ENCODE measurements around the gene ZNF74.
A peak's percentile ranks its signal among the peaks of the same experiment; 100 is the strongest.
"Not testable (repeated sequence)": the region's sequence is repeated elsewhere in the genome, so short reads cannot be mapped to it uniquely, and the experiment has no call there.

The ZNF74 gene

GRCh38 chr22:20388200-20388599 is 5.8 kb upstream of the ZNF74 start:
- no peak overlapping the region for H3K27ac ChIP-seq (ENCODE audit: insufficient read depth, low read length, poor library complexity, severe bottlenecking)
- no peak overlapping the region for H3K4me3 ChIP-seq (ENCODE audit: insufficient read depth, low read depth, low read length, poor library complexity, severe bottlenecking)
- peaks cover 3% of the 10 kb centered on the region for H3K27me3 ChIP-seq (replicated peaks; ENCODE audit: control insufficient read depth, insufficient read depth, low read length, poor library complexity, severe bottlenecking)
- H3K4me1 ChIP-seq (ENCODE audit: control insufficient read depth, insufficient read depth, low read length, poor library complexity, severe bottlenecking) = peaks cover under 1% of the 10 kb centered on the region
- H3K9me3 ChIP-seq (ENCODE audit: control insufficient read depth, low read length) = no peaks in the 10 kb centered on the region
- no peaks in the 10 kb centered on the region for H3K36me3 ChIP-seq (ENCODE audit: control insufficient read depth, insufficient read depth, low read length)
- no peak for DNase-seq

- Histone ChIP-seq H3K4me3 (ENCODE audit: insufficient read depth, low read depth, low read length, poor library complexity, severe bottlenecking) (no peak overlapping the region), H3K36me3 (ENCODE audit: control insufficient read depth, insufficient read depth, low read length) (no peaks in the 10 kb centered on the region), H3K9me3 (ENCODE audit: control insufficient read depth, low read length) (no peaks in the 10 kb centered on the region), H3K27ac (ENCODE audit: insufficient read depth, low read length, poor library complexity, severe bottlenecking) (no peak overlapping the region), H3K27me3 (replicated peaks; ENCODE audit: control insufficient read depth, insufficient read depth, low read length, poor library complexity, severe bottlenecking) (no peaks in the 10 kb centered on the region), H3K4me1 (ENCODE audit: control insufficient read depth, insufficient read depth, low read length, poor library complexity, severe bottlenecking) (peaks cover 6% of the 10 kb centered on the region)
- no peak for DNase-seq
Measured at GRCh38 chr22:20389288-20389687, 4.7 kb upstream of the ZNF74 start.

- Histone ChIP-seq H3K27ac (ENCODE audit: insufficient read depth, low read length, poor library complexity, severe bottlenecking) (no peak overlapping the region), H3K36me3 (ENCODE audit: control insufficient read depth, insufficient read depth, low read length) (no peaks in the 10 kb centered on the region), H3K4me1 (ENCODE audit: control insufficient read depth, insufficient read depth, low read length, poor library complexity, severe bottlenecking) (peaks cover 14% of the 10 kb centered on the region), H3K9me3 (ENCODE audit: control insufficient read depth, low read length) (no peaks in the 10 kb centered on the region), H3K27me3 (replicated peaks; ENCODE audit: control insufficient read depth, insufficient read depth, low read length, poor library complexity, severe bottlenecking) (no peaks in the 10 kb centered on the region), H3K4me3 (ENCODE audit: insufficient read depth, low read depth, low read length, poor library complexity, severe bottlenecking) (no peak overlapping the region)
- DNase-seq = no peak
Measured at GRCh38 chr22:20390394-20390907, 3.5 kb upstream of the ZNF74 start.

GRCh38 chr22:20391222-20391621 is 2.7 kb upstream of the ZNF74 start:
- Histone ChIP-seq H3K27ac (ENCODE audit: insufficient read depth, low read length, poor library complexity, severe bottlenecking) (no peak overlapping the region), H3K9me3 (ENCODE audit: control insufficient read depth, low read length) (no peaks in the 10 kb centered on the region), H3K4me1 (ENCODE audit: control insufficient read depth, insufficient read depth, low read length, poor library complexity, severe bottlenecking) (peaks cover 14% of the 10 kb centered on the region), H3K36me3 (ENCODE audit: control insufficient read depth, insufficient read depth, low read length) (no peaks in the 10 kb centered on the region), H3K27me3 (replicated peaks; ENCODE audit: control insufficient read depth, insufficient read depth, low read length, poor library complexity, severe bottlenecking) (no peaks in the 10 kb centered on the region), H3K4me3 (ENCODE audit: insufficient read depth, low read depth, low read length, poor library complexity, severe bottlenecking) (no peak overlapping the region)
- DNase-seq = no peak

GRCh38 chr22:20392365-20392881 is 1.5 kb upstream of the ZNF74 start:
- H3K4me3 ChIP-seq (ENCODE audit: insufficient read depth, low read depth, low read length, poor library complexity, severe bottlenecking); H3K9me3 ChIP-seq (ENCODE audit: control insufficient read depth, low read length); H3K27ac ChIP-seq (ENCODE audit: insufficient read depth, low read length, poor library complexity, severe bottlenecking); H3K27me3 ChIP-seq (replicated peaks; ENCODE audit: control insufficient read depth, insufficient read depth, low read length, poor library complexity, severe bottlenecking); DNase-seq; H3K36me3 ChIP-seq (ENCODE audit: control insufficient read depth, insufficient read depth, low read length): not testable (repeated sequence)
- H3K4me1 ChIP-seq (ENCODE audit: control insufficient read depth, insufficient read depth, low read length, poor library complexity, severe bottlenecking) = peaks cover 14% of the 10 kb centered on the region

GRCh38 chr22:20392983-20393704 is 807 bp upstream of the ZNF74 start:
- H3K27ac ChIP-seq (ENCODE audit: insufficient read depth, low read length, poor library complexity, severe bottlenecking) = peak overlapping the region; percentile 69
- no peaks in the 10 kb centered on the region for H3K9me3 ChIP-seq (ENCODE audit: control insufficient read depth, low read length)
- H3K4me1 ChIP-seq (ENCODE audit: control insufficient read depth, insufficient read depth, low read length, poor library complexity, severe bottlenecking) = peaks cover 14% of the 10 kb centered on the region
- H3K36me3 ChIP-seq (ENCODE audit: control insufficient read depth, insufficient read depth, low read length) = no peaks in the 10 kb centered on the region
- no peaks in the 10 kb centered on the region for H3K27me3 ChIP-seq (replicated peaks; ENCODE audit: control insufficient read depth, insufficient read depth, low read length, poor library complexity, severe bottlenecking)
- H3K4me3 ChIP-seq (ENCODE audit: insufficient read depth, low read depth, low read length, poor library complexity, severe bottlenecking) = peak overlapping the region; percentile 87
- DNase-seq = no peak

GRCh38 chr22:20395181-20395906 is 1.4 kb downstream of the ZNF74 start:
- Histone ChIP-seq H3K27me3 (replicated peaks; ENCODE audit: control insufficient read depth, insufficient read depth, low read length, poor library complexity, severe bottlenecking) (no peaks in the 10 kb centered on the region), H3K4me1 (ENCODE audit: control insufficient read depth, insufficient read depth, low read length, poor library complexity, severe bottlenecking) (peaks cover 14% of the 10 kb centered on the region), H3K9me3 (ENCODE audit: control insufficient read depth, low read length) (no peaks in the 10 kb centered on the region), H3K4me3 (ENCODE audit: insufficient read depth, low read depth, low read length, poor library complexity, severe bottlenecking) (no peak overlapping the region), H3K27ac (ENCODE audit: insufficient read depth, low read length, poor library complexity, severe bottlenecking) (no peak overlapping the region), H3K36me3 (ENCODE audit: control insufficient read depth, insufficient read depth, low read length) (no peaks in the 10 kb centered on the region)
- no peak for DNase-seq

GRCh38 chr22:20395907-20396287 is 1.9 kb downstream of the ZNF74 start:
- H3K9me3 ChIP-seq (ENCODE audit: control insufficient read depth, low read length) = no peaks in the 10 kb centered on the region
- H3K27me3 ChIP-seq (replicated peaks; ENCODE audit: control insufficient read depth, insufficient read depth, low read length, poor library complexity, severe bottlenecking) = no peaks in the 10 kb centered on the region
- no peak for DNase-seq
- H3K27ac ChIP-seq (ENCODE audit: insufficient read depth, low read length, poor library complexity, severe bottlenecking) = no peak overlapping the region
- no peaks in the 10 kb centered on the region for H3K36me3 ChIP-seq (ENCODE audit: control insufficient read depth, insufficient read depth, low read length)
- H3K4me1 ChIP-seq (ENCODE audit: control insufficient read depth, insufficient read depth, low read length, poor library complexity, severe bottlenecking) = peaks cover 14% of the 10 kb centered on the region
- no peak overlapping the region for H3K4me3 ChIP-seq (ENCODE audit: insufficient read depth, low read depth, low read length, poor library complexity, severe bottlenecking)

GRCh38 chr22:20396639-20397038 is 2.7 kb downstream of the ZNF74 start:
- no peaks in the 10 kb centered on the region for H3K27me3 ChIP-seq (replicated peaks; ENCODE audit: control insufficient read depth, insufficient read depth, low read length, poor library complexity, severe bottlenecking)
- H3K36me3 ChIP-seq (ENCODE audit: control insufficient read depth, insufficient read depth, low read length) = peaks cover 5% of the 10 kb centered on the region
- no peak for DNase-seq
- H3K27ac ChIP-seq (ENCODE audit: insufficient read depth, low read length, poor library complexity, severe bottlenecking) = no peak overlapping the region
- H3K4me3 ChIP-seq (ENCODE audit: insufficient read depth, low read depth, low read length, poor library complexity, severe bottlenecking) = no peak overlapping the region
- H3K4me1 ChIP-seq (ENCODE audit: control insufficient read depth, insufficient read depth, low read length, poor library complexity, severe bottlenecking) = peaks cover 14% of the 10 kb centered on the region
- H3K9me3 ChIP-seq (ENCODE audit: control insufficient read depth, low read length) = no peaks in the 10 kb centered on the region

GRCh38 chr22:20397498-20397897 is 3.5 kb downstream of the ZNF74 start:
- Histone ChIP-seq H3K4me3 (ENCODE audit: insufficient read depth, low read depth, low read length, poor library complexity, severe bottlenecking) (no peak overlapping the region), H3K27ac (ENCODE audit: insufficient read depth, low read length, poor library complexity, severe bottlenecking) (no peak overlapping the region), H3K4me1 (ENCODE audit: control insufficient read depth, insufficient read depth, low read length, poor library complexity, severe bottlenecking) (peaks cover 14% of the 10 kb centered on the region), H3K36me3 (ENCODE audit: control insufficient read depth, insufficient read depth, low read length) (peaks cover 5% of the 10 kb centered on the region), H3K27me3 (replicated peaks; ENCODE audit: control insufficient read depth, insufficient read depth, low read length, poor library complexity, severe bottlenecking) (no peaks in the 10 kb centered on the region), H3K9me3 (ENCODE audit: control insufficient read depth, low read length) (no peaks in the 10 kb centered on the region)
- DNase-seq = no peak
